ENCODE data around the gene DDX1.

- no peak for TF ChIP-seq POLR2A (IDR thresholded peaks at IDR 0.05)
- TF ChIP-seq, protein P1, sequence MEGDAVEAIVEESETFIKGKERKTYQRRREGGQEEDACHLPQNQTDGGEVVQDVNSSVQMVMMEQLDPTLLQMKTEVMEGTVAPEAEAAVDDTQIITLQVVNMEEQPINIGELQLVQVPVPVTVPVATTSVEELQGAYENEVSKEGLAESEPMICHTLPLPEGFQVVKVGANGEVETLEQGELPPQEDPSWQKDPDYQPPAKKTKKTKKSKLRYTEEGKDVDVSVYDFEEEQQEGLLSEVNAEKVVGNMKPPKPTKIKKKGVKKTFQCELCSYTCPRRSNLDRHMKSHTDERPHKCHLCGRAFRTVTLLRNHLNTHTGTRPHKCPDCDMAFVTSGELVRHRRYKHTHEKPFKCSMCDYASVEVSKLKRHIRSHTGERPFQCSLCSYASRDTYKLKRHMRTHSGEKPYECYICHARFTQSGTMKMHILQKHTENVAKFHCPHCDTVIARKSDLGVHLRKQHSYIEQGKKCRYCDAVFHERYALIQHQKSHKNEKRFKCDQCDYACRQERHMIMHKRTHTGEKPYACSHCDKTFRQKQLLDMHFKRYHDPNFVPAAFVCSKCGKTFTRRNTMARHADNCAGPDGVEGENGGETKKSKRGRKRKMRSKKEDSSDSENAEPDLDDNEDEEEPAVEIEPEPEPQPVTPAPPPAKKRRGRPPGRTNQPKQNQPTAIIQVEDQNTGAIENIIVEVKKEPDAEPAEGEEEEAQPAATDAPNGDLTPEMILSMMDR (IDR thresholded peaks at IDR 0.05): no peak
These were observed 34.5 kb downstream of the DDX1 start for GRCh38 chr2:15626126-15626525.
